Activated CD8-positive, alpha-beta memory T cell treated with anti-CD3 and anti-CD28 coated beads, Interleukin-2, amount 50 U/mL, for 24 hours (primary cell): ENCODE measurements around the gene HLX.

ENCODE experiments used
- DNase-seq: peaks from one replicate; pipeline ENCODE4 v3.0.0-alpha.2; 2020; ENCODE audit errors: extremely low read depth

HLX gene

DNA sequence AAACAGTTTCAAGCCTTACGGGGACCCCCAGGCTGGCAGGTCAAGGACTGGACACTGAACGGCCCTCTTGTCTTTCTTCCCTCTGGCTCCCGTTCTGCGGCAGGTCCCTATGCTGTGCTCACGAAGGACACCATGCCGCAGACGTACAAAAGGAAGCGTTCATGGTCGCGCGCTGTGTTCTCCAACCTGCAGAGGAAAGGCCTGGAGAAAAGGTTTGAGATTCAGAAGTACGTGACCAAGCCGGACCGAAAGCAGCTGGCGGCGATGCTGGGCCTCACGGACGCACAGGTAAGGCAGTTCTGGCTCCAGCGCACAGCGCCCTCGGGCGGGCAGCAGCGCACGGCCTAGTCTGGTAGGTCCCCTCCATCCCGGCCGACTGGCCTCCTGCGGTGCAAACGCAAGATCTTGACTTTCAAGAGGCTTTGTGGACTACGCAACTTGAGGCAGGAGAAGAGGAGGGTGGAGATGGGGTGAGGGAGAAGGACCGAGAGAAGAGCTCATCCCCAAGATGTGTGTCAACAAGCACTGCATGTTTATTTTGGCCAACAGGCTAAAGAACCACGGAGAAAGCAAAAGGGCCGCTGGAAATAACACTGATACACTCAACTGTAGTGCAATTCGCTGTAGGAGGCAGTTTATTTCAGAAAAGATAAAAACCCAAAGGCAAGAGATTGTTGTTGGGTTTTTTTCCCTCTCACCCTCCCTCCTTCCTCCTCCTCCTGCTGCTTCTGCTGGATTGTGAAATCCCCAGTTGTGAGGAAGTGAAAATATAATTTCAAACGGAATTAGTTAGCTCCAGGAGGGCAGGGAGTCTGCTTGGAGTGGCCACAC, 3.0 kb downstream of the HLX start:
- DNase-seq: no peak

DNA sequence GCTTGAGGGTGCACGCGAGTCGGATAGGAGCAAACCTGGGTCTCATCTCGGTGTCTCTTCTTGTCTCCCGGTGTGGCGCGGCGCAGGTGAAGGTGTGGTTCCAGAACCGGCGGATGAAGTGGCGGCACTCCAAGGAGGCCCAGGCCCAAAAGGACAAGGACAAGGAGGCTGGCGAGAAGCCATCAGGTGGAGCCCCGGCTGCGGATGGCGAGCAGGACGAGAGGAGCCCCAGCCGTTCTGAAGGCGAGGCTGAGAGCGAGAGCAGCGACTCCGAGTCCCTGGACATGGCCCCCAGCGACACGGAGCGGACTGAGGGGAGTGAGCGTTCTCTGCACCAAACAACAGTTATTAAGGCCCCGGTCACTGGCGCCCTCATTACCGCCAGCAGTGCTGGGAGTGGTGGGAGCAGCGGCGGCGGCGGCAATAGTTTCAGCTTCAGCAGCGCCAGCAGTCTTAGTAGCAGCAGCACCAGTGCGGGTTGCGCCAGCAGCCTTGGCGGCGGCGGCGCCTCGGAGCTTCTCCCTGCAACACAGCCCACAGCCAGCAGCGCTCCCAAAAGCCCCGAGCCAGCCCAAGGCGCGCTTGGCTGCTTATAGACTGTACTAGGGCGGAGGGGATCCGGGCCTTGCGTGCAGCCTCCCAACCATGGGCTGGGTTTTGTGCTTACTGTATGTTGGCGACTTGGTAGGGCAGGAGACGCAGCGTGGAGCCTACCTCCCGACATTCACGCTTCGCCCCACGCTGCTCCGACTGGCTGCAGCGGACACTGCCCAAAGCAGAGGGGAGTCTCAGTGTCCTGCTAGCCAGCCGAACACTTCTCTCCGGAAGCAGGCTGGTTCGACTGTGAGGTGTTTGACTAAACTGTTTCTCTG, 5.1 kb downstream of the HLX start:
- no peak for DNase-seq

DNA sequence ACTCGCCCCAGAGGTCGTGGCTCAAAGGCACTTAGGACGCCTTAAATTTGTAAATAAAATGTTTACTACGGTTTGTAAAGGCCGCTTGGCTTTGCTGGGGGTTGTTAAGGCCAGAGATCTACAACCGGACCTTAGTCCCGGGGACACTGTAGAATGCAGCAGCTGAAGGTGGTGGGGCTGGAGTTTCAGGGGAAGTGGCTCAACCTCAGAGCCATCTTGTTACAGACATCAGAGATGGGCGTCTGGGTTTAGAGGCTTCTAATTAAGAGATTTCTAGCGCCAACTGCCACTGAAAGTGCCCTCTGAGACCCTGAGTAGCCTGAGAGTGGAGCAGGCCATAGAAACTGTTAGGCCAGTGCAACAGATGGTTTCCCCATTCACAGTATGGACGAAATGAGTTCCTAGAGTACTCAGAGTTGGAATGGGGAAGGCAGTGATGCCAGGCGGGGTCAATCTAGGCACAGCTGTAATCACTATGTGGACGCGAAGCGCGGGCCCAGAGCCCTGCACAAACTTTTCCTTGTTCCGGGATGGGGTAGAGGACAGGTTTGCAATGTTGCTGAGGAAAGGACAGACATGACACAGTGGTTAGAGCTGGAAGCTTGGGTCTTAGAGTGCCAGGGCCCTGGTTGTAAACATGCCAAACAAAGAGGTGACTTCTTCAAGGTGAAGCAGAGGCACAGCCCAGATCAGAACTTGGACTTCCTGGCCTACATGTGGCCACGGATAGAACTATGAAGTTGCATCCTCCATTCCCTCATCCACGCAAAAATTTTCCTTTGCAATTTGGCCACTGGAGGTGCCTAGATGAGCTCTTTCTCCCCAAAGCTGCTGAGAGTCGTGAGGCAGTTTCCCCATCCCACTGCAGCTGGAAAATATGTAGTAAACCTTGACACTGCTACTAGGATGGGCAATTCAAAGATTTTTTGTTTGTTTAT, 6.0 kb downstream of the HLX start:
- DNase-seq: no peak

DNA sequence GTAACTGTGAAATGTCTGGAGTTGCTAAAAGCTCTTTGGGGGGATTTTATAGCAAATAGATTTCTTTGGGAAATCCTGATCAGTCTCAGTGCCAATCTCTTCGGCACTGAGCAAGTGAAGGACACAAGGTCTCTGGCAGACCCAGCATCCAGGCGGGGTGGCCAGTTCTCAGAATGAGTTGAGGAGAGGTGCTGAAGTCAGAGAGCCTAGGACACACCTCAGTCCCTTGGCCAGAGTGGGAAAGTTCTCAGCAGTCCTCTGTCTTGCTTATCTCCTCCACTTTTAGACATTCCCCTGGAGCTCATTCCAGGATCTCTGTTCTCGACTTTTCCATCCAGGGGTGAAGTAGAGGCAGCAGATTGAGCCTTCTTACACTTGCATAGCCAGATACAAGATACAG, 6.7 kb downstream of the HLX start:
- no peak for DNase-seq

DNA sequence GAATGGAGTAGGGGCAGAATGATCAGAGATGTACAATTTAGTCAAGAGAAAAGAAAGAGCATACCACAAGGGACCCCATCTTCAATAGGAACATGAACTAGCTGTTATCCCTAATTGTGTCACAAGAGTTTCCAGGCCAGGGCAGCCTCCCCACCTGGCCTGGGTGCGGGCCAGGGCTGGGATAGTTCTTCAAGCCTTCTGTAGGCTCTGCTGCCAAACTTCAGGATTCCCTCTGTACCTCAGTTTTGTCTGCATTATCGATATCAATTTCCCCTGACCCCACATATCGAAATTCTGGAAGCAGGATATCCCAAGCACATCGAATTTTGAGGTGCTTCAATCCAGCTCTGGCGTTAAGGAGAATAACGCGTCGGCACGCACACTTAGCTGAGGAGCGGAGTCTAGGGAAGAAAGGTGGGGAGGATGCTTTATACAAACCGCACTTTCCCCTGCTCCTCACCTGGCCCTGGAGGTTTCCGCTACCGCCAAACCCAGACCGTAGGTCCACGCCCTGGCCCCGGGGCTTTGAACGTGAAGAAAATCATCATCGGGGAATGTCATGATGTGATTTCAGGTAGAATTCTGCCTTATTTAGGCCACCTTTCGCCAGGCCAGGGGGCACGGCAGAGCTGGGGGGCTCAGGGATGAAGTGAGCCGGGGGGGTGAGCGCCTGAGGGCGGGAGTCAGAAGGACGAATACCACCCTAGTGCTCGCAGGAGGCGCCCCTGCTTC, 7.4 kb downstream of the HLX start:
- no peak for DNase-seq

DNA sequence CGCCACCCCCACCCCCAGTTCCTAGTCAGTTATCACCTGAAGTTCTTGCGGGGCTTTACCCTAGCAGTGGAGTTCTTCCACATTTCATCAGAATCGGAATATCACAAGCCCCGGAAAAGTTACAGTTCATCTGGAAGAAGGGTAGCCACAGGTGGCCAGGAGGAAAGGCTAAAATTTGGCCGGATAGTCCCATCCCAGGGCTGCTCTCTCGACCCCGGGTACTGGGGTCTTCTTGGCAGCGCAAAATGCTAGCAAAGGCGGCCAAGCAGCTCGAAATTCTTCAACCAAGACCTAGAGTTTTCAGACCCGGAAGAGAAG, 7.9 kb downstream of the HLX start:
- no peak for DNase-seq

DNA sequence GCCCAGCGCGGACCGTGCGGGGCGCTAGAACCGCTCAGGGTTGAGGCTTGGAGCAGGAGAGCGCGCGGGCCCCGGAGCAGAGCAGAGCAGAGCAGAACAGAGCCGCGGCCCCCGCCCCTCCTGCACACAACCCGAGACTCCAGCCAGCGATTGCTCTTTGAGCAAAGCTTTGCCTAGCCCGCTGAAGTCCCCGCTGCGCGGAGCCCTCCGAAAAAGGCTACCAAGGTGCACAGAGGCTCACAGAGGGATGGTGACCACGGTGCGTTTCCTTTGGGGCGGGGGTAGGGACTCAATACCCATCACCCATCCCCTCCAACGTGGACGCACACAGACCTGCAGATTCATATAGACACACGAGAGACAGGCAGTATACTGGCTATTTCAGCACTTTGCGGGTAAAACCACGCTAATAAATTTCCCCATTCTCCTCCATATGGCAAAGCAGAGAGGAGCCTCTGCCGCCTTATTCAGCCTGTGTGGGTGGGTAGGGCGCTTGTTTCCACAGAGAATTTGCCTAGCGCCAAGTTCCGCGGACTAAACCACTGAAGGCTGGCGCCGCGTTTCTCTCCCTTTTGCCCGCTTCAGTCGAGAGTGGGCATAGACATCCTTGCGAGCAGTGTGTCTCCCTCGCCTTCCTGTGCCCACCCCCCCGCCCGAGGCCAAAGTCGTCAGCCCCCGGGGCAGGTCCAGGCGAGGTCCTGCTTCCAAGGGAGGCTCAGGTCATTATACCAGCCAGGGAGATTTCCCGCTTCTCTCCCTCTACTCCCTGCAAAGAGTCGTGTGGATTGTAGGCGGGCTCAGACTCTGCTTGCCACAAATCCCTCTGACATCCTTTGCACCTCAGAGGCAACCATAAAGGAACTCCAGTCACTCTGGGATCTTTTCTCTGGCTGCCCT, 8.5 kb downstream of the HLX start:
- no peak for DNase-seq

DNA sequence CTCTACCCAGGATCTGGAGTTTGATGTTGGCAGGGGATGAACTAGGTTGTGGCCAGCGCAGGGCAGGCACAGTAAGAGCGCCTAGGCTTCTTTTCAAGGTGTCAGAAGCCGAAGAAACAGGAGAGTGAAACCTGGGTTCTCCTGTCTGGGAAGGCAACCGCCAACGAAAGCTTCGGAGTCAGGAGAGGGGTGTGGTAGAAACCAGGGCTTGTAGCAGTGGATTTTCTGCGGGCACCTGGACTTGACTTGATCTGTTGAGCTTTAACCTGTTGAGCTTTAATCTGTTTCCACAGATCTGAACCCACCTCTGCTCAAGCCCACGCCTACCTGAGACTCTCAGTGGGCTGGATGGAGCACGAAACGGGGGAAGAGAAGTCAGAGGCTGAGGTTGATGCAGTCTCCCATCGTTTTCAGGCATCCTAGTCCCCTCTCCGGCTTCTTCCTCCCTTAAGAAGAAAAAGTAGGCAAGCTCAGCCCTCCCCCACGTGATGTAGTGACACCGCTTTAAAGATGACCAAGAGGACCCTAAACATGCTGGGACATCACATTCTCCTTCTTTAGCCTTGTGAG, 9.3 kb downstream of the HLX start:
- no peak for DNase-seq

DNA sequence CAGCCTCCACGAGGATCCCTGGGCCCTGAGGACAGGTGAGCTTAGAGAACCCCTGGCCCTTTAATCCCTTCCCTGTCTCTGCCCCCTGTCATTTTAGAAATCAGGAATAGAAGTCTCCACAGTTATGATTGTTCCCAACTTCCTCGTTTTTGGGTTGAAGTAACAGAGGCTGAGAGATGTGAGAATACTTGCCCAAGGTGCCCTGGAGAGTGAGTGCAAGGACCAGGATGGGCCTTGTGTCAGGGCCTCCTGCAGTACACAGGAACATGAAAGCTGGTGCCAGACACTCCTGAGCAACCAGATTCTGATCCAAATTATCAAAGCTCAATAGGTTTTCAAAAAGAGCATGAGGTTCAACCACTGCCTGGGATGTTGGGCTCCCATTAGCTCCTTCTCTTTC, 10.1 kb downstream of the HLX start:
- DNase-seq: no peak

DNA sequence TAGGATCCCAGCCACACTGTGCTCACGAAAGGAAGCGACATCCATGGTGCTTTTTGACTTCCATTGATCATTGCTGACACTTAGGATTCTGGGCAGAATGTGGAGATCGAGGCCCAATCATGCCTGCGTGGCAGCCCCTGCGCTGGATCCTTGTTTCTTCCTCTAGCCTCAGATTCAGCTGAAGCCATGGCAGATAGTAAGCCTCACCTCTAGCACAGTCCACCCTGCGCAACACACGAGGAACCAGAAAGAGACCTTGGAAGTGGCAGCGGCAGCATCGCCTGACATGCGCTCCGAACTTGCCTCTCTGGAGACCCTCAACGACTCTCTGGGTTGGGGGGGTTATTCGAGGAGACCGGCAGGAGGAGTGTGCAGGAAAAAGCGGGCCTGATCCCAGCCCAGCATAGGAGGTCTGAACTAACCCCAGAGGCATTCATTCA, 10.6 kb downstream of the HLX start:
- no peak for DNase-seq

DNA sequence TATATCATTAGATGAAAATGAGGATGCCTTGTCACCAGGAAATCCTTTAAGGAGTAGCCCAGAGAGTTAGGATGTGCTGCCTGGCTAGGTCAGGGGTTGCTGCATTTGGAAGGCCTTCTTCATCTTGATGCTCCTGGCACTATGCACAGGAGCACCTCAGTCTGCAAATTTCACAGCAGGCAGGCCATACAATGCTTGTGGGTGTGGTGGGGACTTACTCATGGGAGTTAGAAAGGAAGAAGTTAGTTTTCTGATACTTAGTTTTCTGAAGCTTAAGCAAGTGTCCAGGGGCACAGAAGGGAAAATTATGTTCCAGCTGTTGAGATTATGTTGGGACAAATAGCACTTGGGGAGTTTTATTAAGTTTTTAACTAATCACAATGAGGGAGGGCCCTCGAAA, 11.4 kb downstream of the HLX start:
- DNase-seq: no peak

DNA sequence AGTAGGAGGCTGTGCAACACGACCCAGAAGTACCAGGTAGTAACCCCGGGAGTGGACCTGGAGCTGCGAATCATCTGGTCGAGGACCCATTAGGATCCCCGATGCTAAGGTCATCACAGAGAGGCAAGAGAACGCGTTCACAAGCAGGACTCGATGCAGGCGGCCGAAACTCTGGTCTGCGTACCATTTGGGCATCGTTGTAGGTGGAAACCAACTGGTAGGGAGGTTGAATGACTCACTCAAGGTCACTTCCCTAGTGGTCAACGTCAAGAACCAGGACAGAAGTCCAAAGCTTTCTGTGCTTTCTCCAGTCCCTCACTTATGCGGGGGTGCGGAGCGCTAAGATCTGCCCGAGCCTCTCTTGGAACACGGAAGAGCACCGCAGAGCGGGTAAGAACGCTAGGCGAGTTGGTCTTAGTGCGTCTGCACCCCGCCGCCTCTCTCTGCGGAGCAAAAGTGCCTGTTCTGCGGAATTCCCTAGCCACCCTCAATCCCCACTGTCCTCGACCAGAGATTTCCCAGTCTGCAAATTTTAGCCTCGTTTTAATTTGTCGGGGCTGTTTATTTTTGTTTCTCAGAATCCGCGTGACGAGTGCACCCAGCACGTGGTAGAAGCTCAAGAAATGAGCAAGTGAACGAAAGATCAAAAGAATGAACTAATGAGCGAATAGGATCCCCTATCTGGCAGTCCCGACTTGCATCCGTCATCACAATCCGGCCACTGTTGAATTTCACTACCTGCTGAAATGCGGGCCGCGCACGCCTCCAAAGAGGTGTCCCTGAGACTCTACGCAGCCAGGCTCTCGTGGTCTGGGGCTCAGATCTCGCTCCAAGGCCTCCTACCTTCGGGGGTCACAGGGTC, 12.2 kb downstream of the HLX start:
- DNase-seq: no peak

DNA sequence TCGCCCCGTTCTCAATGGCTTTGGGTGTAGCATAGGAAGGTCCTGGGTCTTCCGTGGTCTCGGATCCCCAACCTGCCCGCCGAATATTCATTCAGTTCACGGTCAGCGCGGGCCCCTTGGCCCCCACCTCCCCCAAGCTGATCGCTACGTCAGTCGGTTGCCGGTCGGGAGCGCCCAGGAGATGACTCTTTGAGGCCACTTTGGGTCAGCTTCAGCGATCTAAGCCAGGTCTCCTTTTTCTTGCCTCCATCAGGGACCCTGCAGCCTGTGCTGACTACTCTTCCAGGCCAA, 12.8 kb downstream of the HLX start:
- DNase-seq: no peak

DNA sequence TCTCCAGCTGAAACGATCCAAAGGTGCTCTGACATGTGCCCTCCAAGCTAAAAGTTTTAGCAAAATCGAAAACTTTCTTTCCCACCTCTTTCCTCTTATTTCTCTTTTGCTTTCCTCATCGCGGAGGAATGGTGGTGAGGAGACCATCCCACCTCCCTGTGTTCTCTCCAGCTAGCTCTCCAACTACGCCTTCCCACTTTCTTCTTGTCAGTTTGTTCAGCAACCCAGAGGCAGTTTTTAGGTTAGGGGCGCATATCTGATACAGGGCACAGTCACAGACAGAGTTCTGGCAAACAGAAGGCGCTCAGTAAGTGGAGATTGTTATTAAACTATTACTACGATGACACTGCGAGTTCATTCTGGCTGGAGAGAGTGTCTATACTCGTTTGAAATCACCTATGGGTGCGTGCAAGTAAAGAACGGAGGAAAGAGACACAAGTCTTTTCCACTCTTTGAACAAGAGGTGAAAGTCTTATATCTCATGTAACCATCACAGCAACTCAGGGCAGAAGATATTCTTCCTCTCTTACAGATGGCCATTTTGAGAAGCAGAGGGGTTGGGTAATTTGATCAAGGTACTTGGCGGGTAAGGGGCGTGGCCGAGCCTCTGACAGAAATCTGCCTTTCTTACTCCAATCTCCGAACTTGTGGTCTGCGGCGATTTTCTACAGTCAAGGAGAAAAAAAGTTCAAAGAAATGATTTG, 13.9 kb downstream of the HLX start:
- DNase-seq: no peak

DNA sequence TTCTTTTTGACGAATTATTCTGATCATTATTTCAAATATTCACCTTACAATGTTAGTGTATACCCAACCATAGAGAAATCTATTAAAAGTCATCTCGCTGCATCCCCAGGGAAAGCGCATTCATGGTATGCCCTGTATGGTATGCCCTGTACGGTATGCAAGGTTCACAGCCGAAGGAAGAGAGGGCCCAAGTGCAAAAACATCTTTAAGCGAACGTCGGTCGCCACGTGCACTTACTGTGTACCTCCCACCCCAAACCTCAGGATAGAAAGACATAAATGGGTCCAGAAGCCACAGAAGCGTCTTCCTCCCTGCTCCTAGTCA, 14.4 kb downstream of the HLX start:
- no peak for DNase-seq

DNA sequence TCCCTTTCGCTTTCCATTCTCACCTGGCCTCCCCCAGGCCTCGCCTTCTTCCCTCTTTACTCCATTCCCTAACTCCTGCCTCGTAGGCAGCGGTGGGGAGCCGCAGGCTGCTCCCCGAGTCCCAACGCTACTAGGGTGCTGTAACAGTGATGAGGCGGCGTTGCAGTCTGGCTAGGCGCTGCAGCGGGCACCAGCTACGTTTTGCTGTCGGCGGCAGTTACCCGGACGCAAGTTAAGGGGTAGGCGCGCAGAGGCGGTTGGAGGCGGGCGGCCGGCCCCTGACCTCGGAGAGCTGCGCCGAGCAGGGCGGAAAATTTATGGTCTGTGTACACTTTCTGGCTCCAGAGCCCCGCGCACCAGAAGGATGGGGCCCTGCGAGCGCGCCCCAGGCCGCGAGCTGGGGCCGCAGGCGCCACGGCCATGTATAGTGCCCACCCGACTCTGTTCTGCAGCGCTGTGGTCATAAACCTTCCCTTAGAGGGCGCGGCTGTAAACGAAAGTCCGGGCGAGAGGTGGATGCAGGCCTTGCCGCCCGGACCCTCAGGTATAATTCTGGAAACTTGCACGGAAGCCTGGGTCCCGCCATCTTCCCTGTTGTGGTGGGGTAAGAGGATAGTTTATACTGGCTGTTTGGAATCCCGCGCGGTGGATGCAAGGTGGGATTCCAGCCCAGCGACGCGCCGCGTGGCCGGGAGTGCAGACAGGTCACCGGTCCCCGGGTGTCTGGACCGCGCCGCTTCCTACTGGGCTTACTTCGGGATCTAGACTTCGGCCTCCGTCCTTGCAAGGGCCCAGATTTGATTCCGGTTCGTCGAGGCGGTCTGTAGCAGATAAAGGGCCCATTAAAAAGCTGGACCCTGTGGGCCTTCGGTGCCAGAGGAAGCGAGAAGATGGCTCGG, 15.0 kb downstream of the HLX start:
- DNase-seq: no peak

DNA sequence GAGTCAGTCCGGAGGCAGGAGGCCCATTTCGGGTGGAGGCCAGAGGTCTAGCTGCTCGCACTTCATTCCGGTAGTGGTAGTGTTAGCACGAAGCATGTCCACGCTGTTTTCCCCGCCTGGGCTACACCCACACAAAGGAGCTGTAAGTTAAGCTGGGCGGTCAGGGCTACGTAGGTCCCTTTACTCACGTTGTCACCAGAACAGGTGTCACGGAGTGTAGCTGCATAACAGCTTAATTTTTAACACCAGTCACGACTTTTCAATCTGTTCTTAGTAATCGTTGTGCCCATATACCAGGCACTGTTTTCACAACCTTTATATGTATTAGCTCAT, 15.6 kb downstream of the HLX start:
- DNase-seq: no peak

DNA sequence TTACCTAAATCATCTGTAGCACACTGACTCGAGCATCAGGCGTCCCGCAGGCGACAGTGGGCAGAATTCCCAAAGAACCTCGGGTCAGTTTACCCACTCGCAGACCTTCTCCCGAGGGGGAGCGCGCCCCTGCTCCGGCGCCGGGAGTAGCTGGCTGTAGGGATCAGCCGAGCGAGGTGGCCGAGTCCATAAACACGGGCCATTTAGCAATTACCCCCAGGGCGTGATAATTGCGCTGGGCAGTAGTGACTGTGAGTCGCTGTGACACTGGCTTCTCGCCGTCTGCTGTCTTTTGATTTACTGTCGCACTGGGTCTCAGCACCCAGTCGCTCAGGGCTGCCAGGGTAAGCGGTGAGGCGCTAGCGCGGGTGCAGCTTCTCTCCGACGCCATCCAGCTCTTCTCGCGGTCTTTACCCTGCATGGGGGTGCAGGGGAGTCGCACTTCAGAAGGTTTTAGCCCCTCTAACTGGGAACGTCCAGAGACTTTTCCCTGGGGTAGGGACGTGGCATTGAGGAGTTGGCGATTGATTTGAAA, 16.2 kb downstream of the HLX start:
- no peak for DNase-seq
